IMR-90 (cell line): ENCODE measurements around the gene DACH1. TPM values are rescaled to one million over a fixed set of nuclear protein-coding genes. Genes with fewer than 3 reads are reported as not detected.

Experiments used
- ATAC-seq: fragments of 200-7000 bp; cut with Tn5 transposase; 2 replicates; pipeline ENCODE4 v1.9.1; 2020; ENCODE audit warnings: low read depth, mild to moderate bottlenecking, moderate library complexity
- BruUV-seq: library from RNA; stranded (reverse); fragments of 400-500 nt; replicated peaks from 2 replicates; lab custom pipeline; 2021; lab: Mats Ljungman, UMichigan
- CTCF ChIA-PET: fragments of 300-600 bp; formaldehyde crosslinking; extraction: SDS; loops from one replicate; lab custom pipeline; 2021; ENCODE audit warnings: antibody characterized with exemption; lab: Yijun Ruan, JAX
- POLR2A ChIA-PET: fragments of 300-600 bp; sonication (Branson Sonifier 250); formaldehyde crosslinking; loops from one replicate; lab custom pipeline; 2022; ENCODE audit warnings: antibody characterized with exemption; ENCODE audit not compliant: unreplicated experiment; lab: Charles Lee
- DNase-seq: peaks from one replicate; pipeline ENCODE4 v3.0.0; 2013
- H2AFZ ChIP-seq: replicated peaks from 2 replicates; pipeline ENCODE3; 2013; ENCODE audit warnings: low read length, mild to moderate bottlenecking; ENCODE audit not compliant: poor library complexity
- H2AK5ac ChIP-seq: 2 replicates; pipeline ENCODE4 v1.6.1; 2013; ENCODE audit warnings: low read depth, low read length, inconsistent platforms
- H2AK9ac ChIP-seq: replicated peaks from 2 replicates; pipeline ENCODE3; 2013; ENCODE audit warnings: mild to moderate bottlenecking, low read depth, low read length, moderate library complexity; ENCODE audit not compliant: poor library complexity
- H2BK120ac ChIP-seq: 2 replicates; pipeline ENCODE4 v1.6.1; 2013; ENCODE audit warnings: low read depth, low read length, inconsistent platforms
- H2BK15ac ChIP-seq: 3 replicates; pipeline ENCODE4 v1.6.1; 2013; ENCODE audit warnings: low read depth, low read length, inconsistent platforms
- H2BK20ac ChIP-seq: 2 replicates; pipeline ENCODE4 v1.6.1; 2013; ENCODE audit warnings: low read depth, mild to moderate bottlenecking, inconsistent platforms, low read length, moderate library complexity
- H2BK5ac ChIP-seq: 2 replicates; pipeline ENCODE4 v1.6.1; 2013; ENCODE audit warnings: mild to moderate bottlenecking, low read depth, low read length, inconsistent platforms; ENCODE audit not compliant: poor library complexity, severe bottlenecking
- H3K14ac ChIP-seq: replicated peaks from 2 replicates; pipeline ENCODE4 v1.6.1; 2013; ENCODE audit warnings: low read depth, low read length, inconsistent platforms
- H3K18ac ChIP-seq: 2 replicates; pipeline ENCODE4 v1.6.1; 2013; ENCODE audit warnings: low read depth, low read length, control low read depth
- H3K23ac ChIP-seq: 2 replicates; pipeline ENCODE4 v1.6.1; 2013; ENCODE audit warnings: low read depth, low read length, inconsistent platforms
- H3K27ac ChIP-seq: 2 replicates; pipeline ENCODE4 v1.5.1; 2013; ENCODE audit warnings: mild to moderate bottlenecking, control low read depth, low read length; ENCODE audit not compliant: insufficient read depth
- H3K27me3 ChIP-seq: 2 replicates; pipeline ENCODE4 v1.6.1; 2013; ENCODE audit warnings: low read length; ENCODE audit not compliant: control insufficient read depth, insufficient read depth
- H3K36me3 ChIP-seq: 2 replicates; pipeline ENCODE4 v1.6.1; 2013; ENCODE audit warnings: low read length, mixed read lengths; ENCODE audit not compliant: control insufficient read depth, insufficient read depth
- H3K4ac ChIP-seq: 2 replicates; pipeline ENCODE4 v1.6.1; 2013; ENCODE audit warnings: low read depth, low read length, inconsistent platforms
- H3K4me1 ChIP-seq: 2 replicates; pipeline ENCODE4 v1.6.1; 2013; ENCODE audit warnings: low read length, mixed read lengths; ENCODE audit not compliant: control insufficient read depth, insufficient read depth
- H3K4me2 ChIP-seq: 2 replicates; pipeline ENCODE4 v1.6.1; 2013; ENCODE audit warnings: low read depth, mild to moderate bottlenecking, control low read depth, low read length, moderate library complexity
- H3K4me3 ChIP-seq: 2 replicates; pipeline ENCODE4 v1.5.1; 2013; ENCODE audit warnings: low read depth, mild to moderate bottlenecking, control low read depth, low read length, moderate library complexity; ENCODE audit not compliant: insufficient read depth
- H3K56ac ChIP-seq: 2 replicates; pipeline ENCODE4 v1.6.1; 2013; ENCODE audit warnings: low read length, inconsistent platforms; ENCODE audit not compliant: insufficient read depth; ENCODE audit errors: extremely low read depth
- H3K79me1 ChIP-seq, 2 experiments: 2 replicates each; pipeline ENCODE4 v1.6.1; 2013; ENCODE audit warnings: low read length in 2 of 2, inconsistent platforms in 1 of 2, low read depth in 1 of 2
- H3K9ac ChIP-seq: 2 replicates; pipeline ENCODE4 v1.6.1; 2013; ENCODE audit warnings: low read depth, low read length, control low read depth
- H3K9me1 ChIP-seq: 2 replicates; pipeline ENCODE4 v1.6.1; 2013; ENCODE audit warnings: low read length, inconsistent platforms; ENCODE audit not compliant: insufficient read depth
- H3K9me3 ChIP-seq: 2 replicates; pipeline ENCODE4 v1.6.1; 2013; ENCODE audit warnings: low read length; ENCODE audit not compliant: control insufficient read depth, insufficient read depth
- H4K20me1 ChIP-seq: 2 replicates; pipeline ENCODE4 v1.6.1; 2013; ENCODE audit warnings: low read length, inconsistent platforms; ENCODE audit not compliant: insufficient read depth
- H4K5ac ChIP-seq: 2 replicates; pipeline ENCODE4 v1.6.1; 2013; ENCODE audit warnings: mild to moderate bottlenecking, low read depth, low read length, control low read depth
- H4K8ac ChIP-seq, 2 experiments: 2 replicates each; pipeline ENCODE4 v1.6.1; 2013; ENCODE audit warnings: low read depth in 2 of 2, low read length in 2 of 2, control low read depth in 1 of 2, inconsistent platforms in 1 of 2
- H4K91ac ChIP-seq: 2 replicates; pipeline ENCODE4 v1.6.1; 2013; ENCODE audit warnings: low read depth, low read length, inconsistent platforms; ENCODE audit not compliant: insufficient read depth
- RCOR1 ChIP-seq: IDR thresholded peaks from 2 replicates; pipeline ENCODE4 v1.6.1; 2012; ENCODE audit warnings: mild to moderate bottlenecking, low read length, improper control_type of control experiment; ENCODE audit not compliant: insufficient replicate concordance
- USF2 ChIP-seq: fragments of 150-350 bp; IDR thresholded peaks from 2 replicates; pipeline ENCODE4 v1.6.1; 2017; ENCODE audit warnings: mild to moderate bottlenecking, antibody characterized with exemption, low read length, low read depth
- WGBS, 2 experiments: methylation state at CpG; one replicate each; pipeline versions ENCODE4 v1.1.5 to v1.1.7; 2013; ENCODE audit warnings: missing lambda C conversion rate in 2 of 2; ENCODE audit not compliant: insufficient read length in 1 of 2; ENCODE audit errors: extremely low coverage in 2 of 2; 5-methylcytosine and 5-hydroxymethylcytosine counted together
- dilution Hi-C: fragments of 300-500 bp; cut with HindIII; formaldehyde crosslinking; loops from one replicate; pipeline ENCODE4 v1.14.3; 2018; ENCODE audit warnings: low sequenced_read_pairs; ENCODE audit not compliant: unreplicated experiment
- in situ Hi-C: fragments of 300-500 bp; cut with MboI; formaldehyde crosslinking; loops from 3 replicates; pipeline ENCODE4 v1.14.3; 2019; ENCODE audit warnings: low sequenced_read_pairs, inconsistent platforms, mixed read lengths
- intact Hi-C: fragments of 100-400 bp; cut with micrococcal nuclease; formaldehyde crosslinking; loops from 2 replicates; pipeline ENCODE4 v1.10.0; 2022
- polyA plus RNA-seq, 3 experiments: library from polyadenylated mRNA; depleted of rRNA; stranded (reverse); fragments of >200 nt; gene quantifications; 2 replicates each; pipeline ENCODE4 v1.2.3, GENCODE V29; 2012; ENCODE audit warnings: low replicate concordance in 1 of 3
- total RNA-seq: library from RNA; depleted of rRNA; stranded (reverse); fragments of >200 nt; gene quantifications from 2 replicates; pipeline ENCODE4 v1.2.3, GENCODE V29; 2012

The DACH1 gene
- total and polyA plus RNA-seq, 2 of the 4 experiments (the other 2 are of a cell fraction): not detected

- Histone ChIP-seq H3K9me3 (no peaks in the 10 kb centered on the region), H3K4ac (no peak overlapping the region), H3K36me3 (no peaks in the 10 kb centered on the region), H4K20me1 (no peaks in the 10 kb centered on the region), H3K27me3 (no peaks in the 10 kb centered on the region), H4K8ac (no peak overlapping the region), H3K79me1 (no peaks in the 10 kb centered on the region), H3K23ac (no peak overlapping the region), H3K56ac (no peak overlapping the region), H3K4me3 (no peak overlapping the region), H3K9me1 (no peaks in the 10 kb centered on the region), H2BK120ac (no peak overlapping the region), H3K4me2 (no peak overlapping the region), H3K18ac (no peak overlapping the region), H3K4me1 (no peaks in the 10 kb centered on the region; the same call in 1 of the 2 replicates), H2AK9ac (no peak overlapping the region), H2BK15ac (no peak overlapping the region), H2BK5ac (no peak overlapping the region), H3K14ac (no peak overlapping the region), H3K9ac (no peak overlapping the region), H3K27ac (no peak overlapping the region), H4K5ac (no peak overlapping the region), H2BK20ac (no peak overlapping the region), H4K91ac (no peak overlapping the region), H2AFZ (no peak overlapping the region), H2AK5ac (no peak overlapping the region)
- CTCF ChIA-PET: interaction anchor here (1.2 kb wide), 1 partner anchor 19 kb away, joined by 3 read pairs; no protein-coding TSS in a partner anchor
- POLR2A ChIA-PET: interaction anchor here (0.5 kb wide), 1 partner anchor 10 kb away, joined by 3 read pairs; no protein-coding TSS in a partner anchor
- BruUV-seq: no TSS peak
- ATAC-seq (peak; percentile 37; the same call in 1 of the 2 replicates), DNase-seq (peak; percentile 1)
- intact Hi-C loops (no loop called here), dilution Hi-C loops (no loop called here), in situ Hi-C loops (no loop called here)
- WGBS, 2 experiments: no CpG with 5 or more reads among the region's 1 CpG
- no peak for TF ChIP-seq RCOR1
- TF ChIP-seq USF2: no peak
These were observed 378.8 kb downstream of the DACH1 start for GRCh38 chr13:71488201-71488600.
